ENCODE results near the gene DUSP8. TPM values are rescaled to one million over a fixed set of nuclear protein-coding genes. Genes with fewer than 3 reads are reported as not detected.

The DUSP8 gene
- total and polyA plus RNA-seq, 9 of the 15 experiments (the other 6 are each of a cell fraction or from before 2014, with no cell fraction given): 0.14 to 2.0 (median 0.86) TPM; not detected in 2

- DNase-seq (ENCODE audit: extremely low read depth in 1 of 4, low spot score in 3 of 4): no peak
- CTCF ChIA-PET (ENCODE audit: low intra/inter-chr PET ratio): no interaction called here
- TF ChIP-seq RB1 (IDR thresholded peaks at IDR 0.05; ENCODE audit: low read depth) (no peak), MCM7 (IDR thresholded peaks at IDR 0.05) (no peak), ZNF639 (CRISPR knock-in tag; conservative IDR thresholded peaks at IDR 0.05 in 1 of 2, IDR thresholded peaks at IDR 0.05 in 1 of 2) (no peak), BRD4 (IDR thresholded peaks at IDR 0.05) (no peak), SPI1 (IDR thresholded peaks at IDR 0.05; ENCODE audit: borderline replicate concordance, low read depth, low read length) (no peak), TEAD4 (IDR thresholded peaks at IDR 0.05; ENCODE audit: low read length) (no peak), TEAD4 (CRISPR knock-in tag; IDR thresholded peaks at IDR 0.05; ENCODE audit: borderline replicate concordance) (no peak)
- Histone ChIP-seq H3K27me3 (ENCODE audit: control insufficient read depth in 2 of 2, insufficient read depth in 2 of 2, low read length in 2 of 2) (peaks cover 10 to 29% of the 10 kb centered on the region in 2 experiments; a peak in 3 of 5 replicates), H4K20me1 (replicated peaks; ENCODE audit: control insufficient read depth, insufficient read depth, low read length) (no peaks in the 10 kb centered on the region; the same call in 1 of the 2 replicates), H3K27ac (ENCODE audit: extremely low read depth, low read depth, low read length) (no peak overlapping the region), H3K4me2 (ENCODE audit: insufficient read depth, low read length) (no peak overlapping the region), H2AFZ (ENCODE audit: low read depth, low read length) (no peak overlapping the region), H3K4me3 (no peak overlapping the region), H3K9me3 (replicated peaks; ENCODE audit: control insufficient read depth, insufficient read depth, low read depth, low read length) (no peaks in the 10 kb centered on the region), H3K79me2 (ENCODE audit: control insufficient read depth, insufficient read depth, low read length) (no peaks in the 10 kb centered on the region), H3K4me1 (replicated peaks in 1 of 2; ENCODE audit: control insufficient read depth in 2 of 2, insufficient read depth in 2 of 2, low read length in 2 of 2) (no peaks in the 10 kb centered on the region), H3K36me3 (ENCODE audit: control insufficient read depth, insufficient read depth, low read length) (no peaks in the 10 kb centered on the region), H3K9ac (ENCODE audit: insufficient read depth in 1 of 2, low read depth in 2 of 2, low read length in 2 of 2) (no peak overlapping the region), H3K9me1 (ENCODE audit: control insufficient read depth, insufficient read depth, low read length) (no peaks in the 10 kb centered on the region)
- no peak for ATAC-seq
- POLR2A ChIA-PET: no interaction called here
- no peak for FAIRE-seq
- intact Hi-C loops (cut with micrococcal nuclease) (no loop called here), in situ Hi-C loops (cut with MboI) (loop anchor here (5.0 kb wide), 1 partner anchor 37 kb away; the partner anchor contains the start of gene KRTAP5-5)
- 5% methylated on average over 4 of the region's 6 CpGs for WGBS (ENCODE audit: insufficient coverage, low coverage, missing lambda C conversion rate)
- no TSS peak for BruUV-seq (replicated peaks)
Observed at GRCh38 chr11:1589996-1590395, 17.9 kb upstream of the DUSP8 start.
